Urinary bladder (tissue), 4 donors: ENCODE results near the gene PCED1A. TPM values are rescaled to one million over a fixed set of nuclear protein-coding genes. Genes with fewer than 3 reads are reported as not detected.

ENCODE experiments used
- DNase-seq: peaks from one replicate; pipeline ENCODE4 v3.0.0-alpha.2; 2015; ENCODE audit errors: extremely low spot score
- H3K27ac ChIP-seq: one replicate; pipeline ENCODE4 v1.5.1; 2013; ENCODE audit warnings: low read depth, mild to moderate bottlenecking, moderate library complexity
- H3K36me3 ChIP-seq: one replicate; pipeline ENCODE4 v1.6.1; 2013; ENCODE audit warnings: mild to moderate bottlenecking, moderate library complexity; ENCODE audit not compliant: insufficient read depth
- H3K4me1 ChIP-seq: one replicate; pipeline ENCODE4 v1.6.1; 2013; ENCODE audit warnings: mild to moderate bottlenecking, moderate library complexity; ENCODE audit not compliant: insufficient read depth
- H3K4me3 ChIP-seq: one replicate; pipeline ENCODE4 v1.5.1; 2013; ENCODE audit warnings: low read depth, low read length
- WGBS: extraction: QIAGEN DNeasy Blood & Tissue Kit; methylation state at CpG from one replicate; pipeline ENCODE4 v1.1.7; 2013; 5-methylcytosine and 5-hydroxymethylcytosine counted together
- polyA plus RNA-seq: library from polyadenylated mRNA; stranded (reverse); fragments of 200-250 nt; gene quantifications from one replicate; pipeline ENCODE4 v1.2.3, GENCODE V29; 2013
- total RNA-seq: library from RNA; depleted of rRNA; stranded (reverse); fragments of >200 nt; gene quantifications from one replicate; pipeline ENCODE4 v1.2.3, GENCODE V29; 2014
- donor health status: healthy with polysubstance abuse.
- donor health status: healthy.

The PCED1A gene
- total and polyA plus RNA-seq, 2 donors: 16.6 to 29.8 TPM

GRCh38 chr20:2849529-2849928, 9.1 kb upstream of the PCED1A start:
- no peak for DNase-seq
- H3K36me3 ChIP-seq: no peaks in the 10 kb centered on the region
- H3K27ac ChIP-seq: no peak overlapping the region
- no peaks in the 10 kb centered on the region for H3K4me1 ChIP-seq
- H3K4me3 ChIP-seq: no peak overlapping the region
- 91% methylated on average over 4 of the region's 4 CpGs for WGBS

- DNase-seq: no peak
- Histone ChIP-seq H3K4me1 (no peaks in the 10 kb centered on the region), H3K4me3 (no peak overlapping the region), H3K36me3 (no peaks in the 10 kb centered on the region), H3K27ac (no peak overlapping the region)
- 92% methylated on average over 4 of the region's 4 CpGs for WGBS
These were observed 7.3 kb upstream of the PCED1A start for GRCh38 chr20:2847802-2848201.

- no peak overlapping the region for H3K27ac ChIP-seq
- no peak overlapping the region for H3K4me3 ChIP-seq
- 85% methylated on average over 5 of the region's 5 CpGs for WGBS
- DNase-seq: no peak
- no peaks in the 10 kb centered on the region for H3K4me1 ChIP-seq
- no peaks in the 10 kb centered on the region for H3K36me3 ChIP-seq
These were observed 6.2 kb upstream of the PCED1A start for GRCh38 chr20:2846698-2847097.

- H3K27ac ChIP-seq: no peak overlapping the region
- WGBS: 91% methylated on average over 2 of the region's 2 CpGs
- DNase-seq: no peak
- H3K36me3 ChIP-seq: no peaks in the 10 kb centered on the region
- no peaks in the 10 kb centered on the region for H3K4me1 ChIP-seq
- no peak overlapping the region for H3K4me3 ChIP-seq
These were observed 5.2 kb upstream of the PCED1A start for GRCh38 chr20:2845607-2846006.

GRCh38 chr20:2840967-2841531, 594 bp upstream of the PCED1A start:
- DNase-seq: no peak
- WGBS: 4% methylated on average over 33 of the region's 33 CpGs
- H3K4me3 ChIP-seq: peak overlapping the region; percentile 71
- H3K27ac ChIP-seq: no peak overlapping the region
- no peaks in the 10 kb centered on the region for H3K36me3 ChIP-seq
- H3K4me1 ChIP-seq: no peaks in the 10 kb centered on the region

DNA sequence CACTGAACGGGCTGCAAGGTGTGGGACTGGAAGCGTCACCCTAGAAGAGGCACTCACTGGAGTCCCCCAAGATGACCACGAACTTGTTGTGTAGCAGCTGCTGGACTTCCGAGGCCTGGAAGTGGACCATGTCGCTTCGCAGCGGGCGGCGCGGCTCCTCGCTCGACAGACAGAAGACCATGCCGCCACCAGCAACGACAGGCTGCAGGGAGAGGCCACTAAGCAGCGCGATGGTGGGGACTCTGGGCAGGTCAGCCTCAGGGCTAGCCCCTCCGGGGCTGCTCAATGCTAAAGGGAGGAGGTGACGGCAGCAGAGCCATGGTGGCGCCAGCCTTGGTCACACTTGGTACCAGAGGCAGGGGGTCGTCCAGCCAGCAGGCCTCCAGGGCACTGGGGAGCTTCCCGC, 720 bp downstream of the PCED1A start:
- H3K4me1 ChIP-seq: no peaks in the 10 kb centered on the region
- H3K27ac ChIP-seq: no peak overlapping the region
- no peak for DNase-seq
- no peaks in the 10 kb centered on the region for H3K36me3 ChIP-seq
- peak overlapping the region; percentile 71 for H3K4me3 ChIP-seq
- WGBS: 83% methylated on average over 21 of the region's 21 CpGs

- 93% methylated on average over 15 of the region's 15 CpGs for WGBS
These were observed 1.4 kb downstream of the PCED1A start for GRCh38 chr20:2838847-2839671.

GRCh38 chr20:2838170-2838797, 2.2 kb downstream of the PCED1A start:
- WGBS: 95% methylated on average over 19 of the region's 19 CpGs
- no peak for DNase-seq
- Histone ChIP-seq H3K27ac (no peak overlapping the region), H3K4me1 (no peaks in the 10 kb centered on the region), H3K4me3 (no peak overlapping the region), H3K36me3 (no peaks in the 10 kb centered on the region)

More at GRCh38 chr20:2838847-2839671, 1.4 kb downstream of the PCED1A start:
- Histone ChIP-seq H3K4me1 (no peaks in the 10 kb centered on the region), H3K4me3 (no peak overlapping the region), H3K27ac (no peak overlapping the region), H3K36me3 (no peaks in the 10 kb centered on the region)
- no peak for DNase-seq

GRCh38 chr20:2837221-2837960, 3.1 kb downstream of the PCED1A start:
- Histone ChIP-seq H3K4me3 (no peak overlapping the region), H3K27ac (no peak overlapping the region), H3K36me3 (no peaks in the 10 kb centered on the region), H3K4me1 (no peaks in the 10 kb centered on the region)
- no peak for DNase-seq
- 91% methylated on average over 6 of the region's 6 CpGs for WGBS

- H3K36me3 ChIP-seq: no peaks in the 10 kb centered on the region
- no peak overlapping the region for H3K4me3 ChIP-seq
- WGBS: 84% methylated on average over 5 of the region's 5 CpGs
- no peaks in the 10 kb centered on the region for H3K4me1 ChIP-seq
- no peak overlapping the region for H3K27ac ChIP-seq
- no peak for DNase-seq
These were observed 4.4 kb downstream of the PCED1A start for GRCh38 chr20:2836035-2836434.

- H3K4me1 ChIP-seq: no peaks in the 10 kb centered on the region
- H3K4me3 ChIP-seq: no peak overlapping the region
- WGBS: 88% methylated on average over 6 of the region's 6 CpGs
- no peak overlapping the region for H3K27ac ChIP-seq
- DNase-seq: no peak
- no peaks in the 10 kb centered on the region for H3K36me3 ChIP-seq
These were observed 5.1 kb downstream of the PCED1A start for GRCh38 chr20:2835331-2835796.

DNA sequence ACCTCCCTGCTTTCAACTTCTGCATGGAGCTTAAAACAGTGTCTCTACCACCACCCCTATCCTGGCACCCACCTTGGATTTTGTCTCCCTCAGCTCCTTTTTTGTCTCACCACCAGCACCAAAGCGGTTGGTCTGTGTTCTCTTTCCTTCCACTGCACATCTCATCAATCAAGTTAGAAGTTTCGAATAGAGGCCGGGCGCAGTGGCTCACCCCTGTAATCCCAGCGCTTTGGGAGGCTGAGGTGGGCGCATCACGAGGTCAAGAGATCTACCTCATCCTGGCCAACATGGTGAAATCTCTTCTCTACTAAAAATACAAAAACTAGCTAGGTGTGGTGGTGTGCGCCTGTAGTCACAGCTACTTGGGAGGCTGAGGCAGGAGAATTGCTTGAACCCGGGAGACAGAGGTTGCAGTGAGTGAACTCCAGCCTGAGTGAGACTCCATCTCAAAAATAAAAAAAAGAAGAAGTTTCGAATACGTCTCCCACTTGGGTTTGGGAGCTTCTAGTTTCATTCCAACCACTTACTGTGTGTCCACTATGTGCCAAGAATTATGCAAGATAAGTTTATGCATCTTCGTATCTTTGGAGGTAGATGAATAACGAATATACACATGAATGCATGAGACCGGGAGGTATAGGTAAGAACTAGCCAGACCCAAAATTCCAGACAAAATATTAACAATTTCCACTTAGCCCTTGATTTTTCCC, 5.9 kb downstream of the PCED1A start:
- no peaks in the 10 kb centered on the region for H3K36me3 ChIP-seq
- DNase-seq: no peak
- no peaks in the 10 kb centered on the region for H3K4me1 ChIP-seq
- H3K27ac ChIP-seq: no peak overlapping the region
- WGBS: 95% methylated on average over 14 of the region's 14 CpGs
- H3K4me3 ChIP-seq: no peak overlapping the region

- WGBS: 91% methylated on average over 1 of the region's 1 CpG
- H3K36me3 ChIP-seq: no peaks in the 10 kb centered on the region
- H3K4me1 ChIP-seq: no peaks in the 10 kb centered on the region
- no peak for DNase-seq
- no peak overlapping the region for H3K27ac ChIP-seq
- H3K4me3 ChIP-seq: no peak overlapping the region
These were observed 6.7 kb downstream of the PCED1A start for GRCh38 chr20:2833761-2834160.
